ENCODE data around the gene RASL10A.

- no peak for TF ChIP-seq EZH2 (IDR thresholded peaks at IDR 0.05; ENCODE audit: borderline replicate concordance)
- TF ChIP-seq, protein P1, sequence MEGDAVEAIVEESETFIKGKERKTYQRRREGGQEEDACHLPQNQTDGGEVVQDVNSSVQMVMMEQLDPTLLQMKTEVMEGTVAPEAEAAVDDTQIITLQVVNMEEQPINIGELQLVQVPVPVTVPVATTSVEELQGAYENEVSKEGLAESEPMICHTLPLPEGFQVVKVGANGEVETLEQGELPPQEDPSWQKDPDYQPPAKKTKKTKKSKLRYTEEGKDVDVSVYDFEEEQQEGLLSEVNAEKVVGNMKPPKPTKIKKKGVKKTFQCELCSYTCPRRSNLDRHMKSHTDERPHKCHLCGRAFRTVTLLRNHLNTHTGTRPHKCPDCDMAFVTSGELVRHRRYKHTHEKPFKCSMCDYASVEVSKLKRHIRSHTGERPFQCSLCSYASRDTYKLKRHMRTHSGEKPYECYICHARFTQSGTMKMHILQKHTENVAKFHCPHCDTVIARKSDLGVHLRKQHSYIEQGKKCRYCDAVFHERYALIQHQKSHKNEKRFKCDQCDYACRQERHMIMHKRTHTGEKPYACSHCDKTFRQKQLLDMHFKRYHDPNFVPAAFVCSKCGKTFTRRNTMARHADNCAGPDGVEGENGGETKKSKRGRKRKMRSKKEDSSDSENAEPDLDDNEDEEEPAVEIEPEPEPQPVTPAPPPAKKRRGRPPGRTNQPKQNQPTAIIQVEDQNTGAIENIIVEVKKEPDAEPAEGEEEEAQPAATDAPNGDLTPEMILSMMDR (IDR thresholded peaks at IDR 0.05; ENCODE audit: poor library complexity) = no peak
- no peak for TF ChIP-seq EZH2phosphoT487 (IDR thresholded peaks at IDR 0.05; ENCODE audit: low read depth, severe bottlenecking, unreplicated experiment)
Measured at GRCh38 chr22:29269230-29269604, 46.3 kb downstream of the RASL10A start.

All from hepatocyte (in vitro differentiated cells).